HG03575 (cell line): ENCODE results near the gene ABCG2.

Experiments used
- ATAC-seq: cut with Tn5 transposase; IDR thresholded peaks from one replicate; pipeline ENCODE4 v1.9.1; 2021; ENCODE audit not compliant: unreplicated experiment, insufficient number of reproducible peaks, low FRiP score; ENCODE audit errors: extremely low read depth

The ABCG2 gene

DNA sequence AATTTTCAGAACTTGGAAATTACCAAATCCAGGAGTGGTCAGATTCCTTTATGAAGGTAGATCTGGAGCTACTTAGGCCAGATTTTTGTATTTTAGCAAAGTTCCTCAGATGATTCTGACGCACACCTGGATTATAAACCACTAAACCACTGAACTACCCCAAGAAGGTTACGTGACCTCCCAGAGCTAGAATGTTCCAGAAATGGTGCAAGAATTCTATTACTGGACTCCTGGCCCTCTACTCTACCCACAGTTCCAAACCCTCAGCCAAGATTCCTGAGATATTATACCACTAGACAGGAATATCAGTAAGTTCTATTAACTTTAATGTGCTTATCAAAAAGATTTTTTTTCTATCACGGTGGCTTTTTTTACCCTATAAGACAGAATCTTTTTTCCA, 67.1 kb downstream of the ABCG2 start:
- no peak for ATAC-seq

DNA sequence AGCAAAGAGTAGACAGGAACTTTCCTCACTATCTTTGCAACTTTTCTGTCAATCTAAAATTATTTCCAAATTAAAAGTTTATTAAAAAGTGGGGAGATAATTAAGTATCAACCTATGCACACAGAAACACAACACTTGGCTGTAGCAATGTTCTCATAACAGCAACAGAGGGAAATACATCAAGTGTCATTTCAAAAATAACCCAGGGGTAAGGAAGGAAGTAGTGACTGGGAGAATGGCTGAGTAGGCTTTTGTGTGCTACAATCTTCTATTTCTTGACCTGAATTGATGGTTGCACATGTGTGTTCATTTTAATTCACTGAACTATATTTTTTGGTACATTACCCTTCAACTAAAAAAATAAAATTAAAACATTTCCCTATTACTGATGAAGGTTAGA, 67.5 kb downstream of the ABCG2 start:
- ATAC-seq, result no peak

GRCh38 chr4:88087004-88087403, 71.4 kb downstream of the ABCG2 start:
- ATAC-seq, result no peak

GRCh38 chr4:88080626-88081025, 77.8 kb downstream of the ABCG2 start:
- ATAC-seq, result no peak

GRCh38 chr4:88078579-88078978, 79.9 kb downstream of the ABCG2 start:
- ATAC-seq, result no peak

DNA sequence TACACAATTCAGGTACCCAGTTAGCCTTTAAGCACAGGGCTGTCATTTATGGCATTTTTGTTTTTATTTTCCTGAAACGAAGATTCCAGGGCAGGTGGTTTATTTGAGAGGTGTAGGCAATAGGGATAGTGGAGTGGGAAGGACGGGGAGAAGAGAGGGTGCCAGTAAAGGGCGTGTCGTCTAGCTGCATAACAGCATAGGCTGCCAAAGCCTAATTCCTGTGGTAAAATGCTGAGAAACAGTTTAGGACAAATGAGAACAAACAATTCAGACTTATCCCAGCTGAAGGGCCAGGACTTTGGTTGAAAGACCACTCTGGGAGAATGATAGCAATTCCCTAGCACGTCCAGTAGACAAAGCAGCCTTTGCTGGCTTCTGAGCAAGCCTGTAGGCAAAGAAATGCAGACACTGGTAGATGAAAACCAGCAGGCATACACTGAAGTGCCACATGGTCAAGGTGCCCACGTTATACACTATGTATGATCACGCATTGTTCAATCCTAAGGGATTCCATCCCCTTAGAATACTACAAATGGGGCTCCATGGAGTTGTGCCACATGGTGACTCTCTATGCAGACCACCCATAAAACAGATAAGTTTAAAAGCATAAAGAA, 80.4 kb downstream of the ABCG2 start:
- no peak for ATAC-seq

DNA sequence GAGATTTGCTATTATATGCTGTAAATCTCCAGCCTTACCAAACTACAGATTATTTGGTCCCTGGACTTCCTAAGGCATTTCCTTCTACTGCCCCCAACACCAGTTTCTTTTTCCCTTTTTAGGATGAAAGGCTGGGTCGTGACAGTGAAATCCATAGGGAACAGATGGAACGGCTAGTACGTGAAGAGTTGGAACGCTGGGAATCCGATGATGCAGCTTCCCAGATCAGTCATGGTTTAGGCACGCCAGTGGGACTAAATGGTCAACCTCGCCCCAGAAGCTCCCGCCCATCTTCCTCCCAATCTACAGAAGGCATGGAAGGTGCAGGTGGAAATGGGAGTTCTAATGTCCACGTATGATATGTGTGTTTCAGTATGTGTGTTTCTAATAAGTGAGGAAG, 83.1 kb downstream of the ABCG2 start:
- no peak for ATAC-seq

DNA sequence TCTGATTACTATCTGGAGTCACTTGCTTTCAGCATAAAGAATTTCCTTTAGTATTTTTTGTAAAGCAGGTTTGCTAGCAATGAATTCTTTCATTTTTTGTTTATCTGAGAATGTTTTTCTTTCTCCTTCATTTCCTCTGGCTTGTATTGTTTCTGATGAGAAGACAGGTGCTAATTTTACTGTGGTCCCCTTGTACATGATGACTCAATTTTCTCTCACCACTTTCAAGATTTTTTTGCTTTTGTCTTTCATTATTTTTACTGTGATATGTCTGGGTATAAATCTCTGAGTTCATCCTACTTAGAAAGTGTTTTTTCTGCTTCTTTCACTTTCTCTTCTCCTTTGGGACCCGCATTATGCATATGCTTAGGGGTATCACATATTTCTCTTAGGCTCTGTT, 88.4 kb downstream of the ABCG2 start:
- no peak for ATAC-seq

DNA sequence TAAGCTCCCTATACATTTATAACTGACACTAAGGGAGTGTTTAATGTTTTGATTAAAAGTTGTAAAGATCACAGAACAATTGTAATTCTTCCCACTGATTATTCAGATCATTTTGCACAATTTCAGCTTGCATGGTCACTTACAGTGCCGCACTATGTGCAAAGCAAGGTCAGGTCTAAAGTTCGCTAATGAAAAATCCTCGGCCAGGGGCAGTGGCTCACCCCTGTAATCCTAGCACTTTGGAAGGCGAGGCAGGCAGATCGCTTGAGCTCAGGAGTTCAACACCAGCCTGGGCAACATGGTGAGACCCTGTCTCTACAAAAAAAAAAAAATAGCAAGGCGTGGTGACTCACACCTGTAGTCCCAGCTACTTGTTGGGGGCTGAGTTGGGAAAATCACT, 94.0 kb downstream of the ABCG2 start:
- ATAC-seq, result no peak

GRCh38 chr4:88063634-88064296, 94.7 kb downstream of the ABCG2 start:
- ATAC-seq, result no peak

DNA sequence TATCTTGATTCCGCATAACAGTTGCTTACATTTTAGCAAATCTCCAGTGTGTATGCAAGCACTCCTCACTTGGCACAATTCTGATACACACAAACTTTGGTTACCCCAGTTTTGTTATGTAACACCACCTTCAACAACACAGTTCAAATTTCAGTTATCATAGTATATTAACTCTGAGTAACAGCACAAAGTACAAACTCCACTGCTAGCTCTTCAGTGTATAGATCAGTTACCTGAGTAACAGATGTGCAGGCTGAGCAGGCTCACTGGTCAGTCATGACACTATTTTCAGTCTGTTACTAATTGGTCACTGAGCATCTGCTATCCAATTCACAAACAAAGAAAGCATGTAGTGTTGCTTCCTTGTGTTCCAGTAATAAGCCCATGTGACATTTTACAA, 95.6 kb downstream of the ABCG2 start:
- ATAC-seq, result no peak

DNA sequence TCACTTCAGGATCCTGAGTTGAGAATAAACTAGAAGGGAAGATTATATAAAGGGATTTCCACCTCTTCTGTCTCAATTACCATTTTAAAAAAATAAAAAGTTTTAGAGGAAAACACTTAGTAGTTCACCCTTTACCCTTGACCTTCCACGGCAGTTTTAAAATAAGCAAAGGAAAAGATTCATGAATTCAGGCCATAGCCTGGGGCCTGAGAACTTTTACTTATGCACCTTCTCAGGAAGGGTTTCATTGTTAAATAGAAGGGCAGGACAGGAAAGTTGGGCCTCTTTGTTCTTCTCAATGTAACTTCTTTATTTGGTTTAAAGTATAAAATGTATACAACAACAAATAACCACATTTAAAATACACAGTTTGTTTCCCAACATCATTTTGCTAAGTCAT, 96.1 kb downstream of the ABCG2 start:
- no peak for ATAC-seq

DNA sequence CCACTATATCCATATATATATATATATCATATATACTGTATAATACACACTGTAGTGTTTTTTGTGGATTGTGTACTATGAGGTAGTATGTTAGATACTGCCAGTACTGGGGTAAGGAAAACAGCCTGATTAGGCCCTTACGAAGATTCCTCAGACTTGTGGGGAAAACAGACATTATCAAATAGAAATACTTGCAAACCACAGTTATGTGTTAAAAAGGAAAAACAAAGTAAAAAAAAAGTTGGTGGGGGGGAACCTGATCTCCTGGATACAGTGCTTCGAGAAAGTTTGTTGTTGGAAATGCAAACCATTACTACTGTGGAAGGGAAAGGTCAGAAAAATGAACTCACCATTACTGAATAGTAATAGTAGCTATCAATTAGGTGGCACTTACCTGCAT, 98.0 kb downstream of the ABCG2 start:
- no peak for ATAC-seq

DNA sequence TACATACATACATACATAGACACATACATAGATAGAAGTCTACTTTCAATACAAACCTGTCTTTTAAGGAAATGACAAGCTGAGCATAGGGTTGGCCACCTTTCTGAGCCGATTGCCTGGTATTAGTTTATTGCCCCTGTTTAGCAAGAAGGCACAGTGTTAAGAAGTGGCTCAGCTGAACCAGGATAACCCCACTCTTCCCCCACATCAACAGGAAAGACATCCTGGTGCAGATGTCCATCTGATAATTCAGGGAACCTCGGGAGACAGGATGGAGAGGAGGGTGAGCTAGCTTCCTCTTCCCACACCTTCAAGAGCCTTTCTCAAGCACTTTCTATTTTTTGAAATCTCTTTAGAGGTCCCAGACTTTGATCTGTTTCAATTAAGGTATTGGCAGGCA, 98.7 kb downstream of the ABCG2 start:
- no peak for ATAC-seq

- ATAC-seq, result no peak
These were observed 100.1 kb downstream of the ABCG2 start for GRCh38 chr4:88058295-88058694.

- ATAC-seq, result no peak
These were observed 103.5 kb downstream of the ABCG2 start for GRCh38 chr4:88054901-88055300.

GRCh38 chr4:88054229-88054628, 104.2 kb downstream of the ABCG2 start:
- no peak for ATAC-seq

GRCh38 chr4:88045021-88045420, 113.4 kb downstream of the ABCG2 start:
- ATAC-seq, result no peak

DNA sequence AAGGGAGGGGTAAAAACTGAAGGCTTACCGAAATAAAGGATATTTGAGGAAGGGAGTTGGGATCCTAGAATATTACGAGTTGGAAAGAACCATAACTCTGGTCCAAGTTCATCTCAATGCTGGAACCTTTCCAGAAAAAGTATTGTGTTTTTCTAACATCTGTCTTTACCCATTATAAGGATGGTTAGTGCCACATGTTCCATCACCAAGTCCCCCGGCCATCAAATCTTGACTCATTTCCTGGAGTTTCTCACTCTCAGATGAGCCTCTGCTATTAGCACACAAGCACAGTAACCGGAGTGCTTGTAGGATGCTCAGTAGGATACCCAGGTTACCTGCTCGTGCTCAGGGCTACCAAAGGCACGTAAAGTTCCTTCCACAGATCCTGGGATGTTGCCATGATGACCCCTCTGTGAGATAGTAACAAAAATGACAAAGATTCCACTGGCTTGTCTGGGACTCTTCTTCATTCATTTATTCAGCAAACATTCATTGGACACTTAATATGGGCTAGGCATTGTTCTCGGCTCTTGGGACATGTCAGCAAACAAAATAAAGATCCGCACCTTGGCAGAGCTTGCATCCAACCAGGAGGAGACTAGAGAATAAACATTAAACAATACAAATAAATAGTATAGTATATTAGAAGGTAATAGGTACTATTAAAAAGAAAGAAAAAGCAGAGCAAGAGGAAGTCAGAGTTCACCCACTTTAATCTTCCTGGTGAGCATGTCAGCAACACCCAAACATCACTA, 114.7 kb downstream of the ABCG2 start:
- ATAC-seq, result no peak

GRCh38 chr4:88043001-88043400, 115.4 kb downstream of the ABCG2 start:
- ATAC-seq, result no peak
